Measurements from ENCODE around the gene IL17D. TPM values are rescaled to one million over a fixed set of nuclear protein-coding genes. Genes with fewer than 3 reads are reported as not detected.

Gene IL17D, protein sequence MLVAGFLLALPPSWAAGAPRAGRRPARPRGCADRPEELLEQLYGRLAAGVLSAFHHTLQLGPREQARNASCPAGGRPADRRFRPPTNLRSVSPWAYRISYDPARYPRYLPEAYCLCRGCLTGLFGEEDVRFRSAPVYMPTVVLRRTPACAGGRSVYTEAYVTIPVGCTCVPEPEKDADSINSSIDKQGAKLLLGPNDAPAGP
- total RNA-seq = 1 to 10 TPM; 3.0 to 9.2 TPM
- polyA plus RNA-seq = 1 to 10 TPM; 2.9 to 5.5 TPM
- long read RNA-seq, donor 1, partial matches to known transcripts = 2 of 3 reads
- long read RNA-seq, donor 1, other reads (novel, unspliced or antisense) = 1 of 3 reads
- long read RNA-seq, donor 2, partial matches to known transcripts = 6 of 13 reads
- long read RNA-seq, donor 2, other reads (novel, unspliced or antisense) = 7 of 13 reads

DNA sequence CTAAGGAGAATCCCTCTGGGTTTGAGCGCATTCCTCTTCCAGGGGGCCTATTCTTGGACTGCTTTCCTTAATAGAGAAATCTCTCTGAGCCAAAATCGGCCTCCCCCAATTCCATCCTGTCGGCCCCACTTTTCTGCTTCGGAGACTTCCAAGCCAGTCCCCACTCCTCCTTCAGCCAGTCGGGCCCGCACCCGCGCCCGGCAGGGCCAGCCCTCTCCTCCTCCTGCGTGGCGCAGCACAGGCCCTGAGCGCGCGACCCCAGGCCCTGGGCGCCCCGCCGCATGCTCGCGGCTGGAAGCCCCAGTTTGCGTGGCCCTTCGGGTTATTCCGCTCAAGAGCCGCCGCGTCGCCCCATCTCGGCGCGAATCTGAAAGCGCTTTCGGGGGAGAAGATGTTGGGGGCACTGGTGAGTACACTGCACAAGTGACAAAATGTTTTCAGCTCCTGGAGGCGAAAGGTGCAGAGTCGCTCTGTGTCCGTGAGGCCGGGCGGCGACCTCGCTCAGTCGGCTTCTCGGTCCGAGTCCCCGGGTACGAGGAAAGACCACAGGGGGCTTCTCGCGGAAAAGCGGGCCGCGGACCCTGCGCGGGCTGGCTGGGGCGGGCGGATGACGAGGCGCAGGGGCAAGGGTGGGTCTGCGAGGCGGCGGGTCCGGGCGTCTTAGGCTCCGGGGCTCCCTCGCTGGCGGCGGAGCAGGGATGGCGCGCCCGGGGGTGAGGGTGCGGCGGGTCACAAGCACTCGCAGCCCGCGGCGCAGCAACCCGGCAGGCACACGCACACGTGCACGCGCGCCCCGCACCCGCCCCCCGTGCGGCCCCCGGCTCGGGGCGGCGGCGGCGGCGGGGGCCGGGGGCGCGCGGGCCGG lies at the start of gene IL17D:
TSS of gene IL17D (plus strand) at position 785 of the 865 bp plus-strand sequence. CDS start 303 bp downstream, outside the sequence.
- H3K27ac ChIP-seq (ENCODE audit: low read depth in 1 of 2, low read length in 2 of 2) = no peak within 1 kb of the TSS
- ATAC-seq (ENCODE audit: low FRiP score) (peak; percentile 70), DNase-seq (peak in 1 of 2 donors; percentile 79)
- WGBS, 2 donors = 1% methylated on average over 67 to 94 of the region's 94 CpGs
- H3K9me3 ChIP-seq (ENCODE audit: control insufficient read depth, low read length) = no peaks in the 10 kb centered on the region
- intact Hi-C loops (cut with DNase I) = loop anchor here (10.0 kb wide), 3 partner anchors 138 to 208 kb away; partner anchors contain the start of genes IFT88 (in 1 of the 2) and XPO4 (in 1 of the 2)
- H3K4me3 ChIP-seq (ENCODE audit: low read length in 2 of 2) = peak within 1 kb of the TSS; percentile 79 to 91
- H3K27me3 ChIP-seq (ENCODE audit: control insufficient read depth in 1 of 2, insufficient read depth in 2 of 2, low read length in 1 of 2) = no peaks in the 10 kb centered on the region
- H3K4me1 ChIP-seq (ENCODE audit: control insufficient read depth in 1 of 2, insufficient read depth in 2 of 2, low read length in 2 of 2) = no peaks in the 10 kb centered on the region
- no peaks in the 10 kb centered on the region for H3K36me3 ChIP-seq (ENCODE audit: control insufficient read depth in 1 of 2, insufficient read depth in 2 of 2, low read length in 1 of 2)

DNA sequence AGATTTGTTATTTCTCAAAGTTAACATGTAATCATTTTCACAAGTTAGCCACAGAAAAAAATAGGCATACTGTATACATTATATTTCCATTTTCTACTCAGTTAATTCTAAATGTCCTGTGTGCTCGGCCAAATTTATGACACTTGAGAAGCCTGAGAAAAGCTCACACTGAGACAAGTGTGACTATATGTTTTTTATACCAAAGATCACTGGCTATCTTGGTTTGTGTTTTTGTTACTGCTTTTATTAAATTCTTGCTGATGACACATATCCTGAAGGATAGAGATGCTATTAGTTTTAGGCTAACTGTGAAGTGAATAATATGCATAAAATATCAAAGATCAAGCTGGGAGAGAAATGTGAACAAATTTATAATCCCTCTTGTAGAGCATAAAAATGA lies 49.3 kb upstream of the IL17D start:
- DNase-seq (no peak), ATAC-seq (ENCODE audit: low FRiP score) (no peak)
- 70 to 79% methylated on average over 1 of the region's 1 CpG for WGBS, 2 donors
- Histone ChIP-seq H3K4me3 (ENCODE audit: low read length in 2 of 2) (no peak overlapping the region), H3K9me3 (ENCODE audit: control insufficient read depth, low read length) (no peaks in the 10 kb centered on the region), H3K36me3 (ENCODE audit: control insufficient read depth in 1 of 2, insufficient read depth in 2 of 2, low read length in 1 of 2) (peaks cover 0 to 2% of the 10 kb centered on the region in 2 donors), H3K27me3 (ENCODE audit: control insufficient read depth in 1 of 2, insufficient read depth in 2 of 2, low read length in 1 of 2) (no peaks in the 10 kb centered on the region), H3K4me1 (ENCODE audit: control insufficient read depth in 1 of 2, insufficient read depth in 2 of 2, low read length in 2 of 2) (no peaks in the 10 kb centered on the region), H3K27ac (ENCODE audit: low read depth in 1 of 2, low read length in 2 of 2) (no peak overlapping the region)
- intact Hi-C loops (cut with DNase I) = no loop called here

DNA sequence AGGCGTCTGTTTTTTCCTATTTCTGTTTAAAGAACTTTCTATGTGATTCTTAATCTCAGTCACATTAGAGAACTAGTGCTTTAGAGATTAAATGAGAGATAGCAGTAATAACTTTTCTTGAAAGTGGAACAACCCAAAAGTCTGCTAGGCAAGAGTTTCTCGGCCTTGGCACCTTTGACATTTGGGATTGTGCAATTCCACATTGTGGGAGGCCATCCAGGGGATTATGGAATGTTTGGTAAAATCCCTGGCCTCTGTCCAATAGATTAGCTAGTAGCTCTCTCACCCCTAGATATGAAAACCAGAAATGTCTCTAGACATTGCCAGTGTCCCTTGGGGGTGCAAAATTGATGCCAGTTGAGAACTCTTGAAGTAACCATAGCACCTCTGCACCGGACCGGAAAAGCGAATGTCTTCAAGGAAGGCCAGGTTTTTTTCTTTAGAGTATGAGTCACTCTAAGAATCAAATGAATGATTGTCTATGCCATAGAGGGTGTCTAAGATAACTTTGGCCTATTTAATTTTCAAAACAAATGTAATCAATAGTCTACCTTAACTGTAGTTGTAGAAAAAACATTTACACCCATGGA lies 45.0 kb upstream of the IL17D start:
- H3K27ac ChIP-seq (ENCODE audit: low read depth in 1 of 2, low read length in 2 of 2) = no peak overlapping the region
- no peaks in the 10 kb centered on the region for H3K27me3 ChIP-seq (ENCODE audit: control insufficient read depth in 1 of 2, insufficient read depth in 2 of 2, low read length in 1 of 2)
- ATAC-seq (ENCODE audit: low FRiP score) (no peak), DNase-seq (no peak)
- peaks cover 0 to 2% of the 10 kb centered on the region in 2 donors for H3K36me3 ChIP-seq (ENCODE audit: control insufficient read depth in 1 of 2, insufficient read depth in 2 of 2, low read length in 1 of 2)
- H3K4me1 ChIP-seq (ENCODE audit: control insufficient read depth in 1 of 2, insufficient read depth in 2 of 2, low read length in 2 of 2) = no peaks in the 10 kb centered on the region
- H3K4me3 ChIP-seq (ENCODE audit: low read length in 2 of 2) = no peak overlapping the region
- intact Hi-C loops (cut with DNase I) = no loop called here
- 77 to 84% methylated on average over 5 of the region's 5 CpGs for WGBS, 2 donors
- H3K9me3 ChIP-seq (ENCODE audit: control insufficient read depth, low read length) = no peaks in the 10 kb centered on the region

DNA sequence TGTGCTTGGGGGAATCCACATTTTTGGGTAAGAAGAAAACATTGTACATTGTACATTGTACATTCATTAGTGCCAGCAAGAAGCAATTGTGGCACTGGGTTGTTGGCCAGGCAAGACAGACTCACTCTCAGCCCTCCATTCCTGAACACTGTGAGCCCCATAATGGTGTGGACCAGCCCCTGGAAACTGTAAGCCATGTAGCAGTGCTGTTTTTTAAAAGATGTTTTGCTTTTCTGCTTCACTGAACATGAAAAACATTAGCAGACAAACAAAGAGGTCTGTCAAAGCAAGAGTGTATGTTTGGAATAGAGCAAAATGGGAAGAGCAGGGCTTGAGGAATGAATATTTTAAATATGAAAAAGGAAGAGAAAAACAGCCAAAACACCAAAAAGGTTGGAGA lies 39.1 kb upstream of the IL17D start:
- Histone ChIP-seq H3K9me3 (ENCODE audit: control insufficient read depth, low read length) (no peaks in the 10 kb centered on the region), H3K27me3 (ENCODE audit: control insufficient read depth in 1 of 2, insufficient read depth in 2 of 2, low read length in 1 of 2) (no peaks in the 10 kb centered on the region), H3K4me3 (ENCODE audit: low read length in 2 of 2) (no peak overlapping the region), H3K4me1 (ENCODE audit: control insufficient read depth in 1 of 2, insufficient read depth in 2 of 2, low read length in 2 of 2) (no peaks in the 10 kb centered on the region), H3K27ac (ENCODE audit: low read depth in 1 of 2, low read length in 2 of 2) (no peak overlapping the region), H3K36me3 (ENCODE audit: control insufficient read depth in 1 of 2, insufficient read depth in 2 of 2, low read length in 1 of 2) (peaks cover 2% of the 10 kb centered on the region in 2 donors)
- DNase-seq = no peak
- ATAC-seq (ENCODE audit: low FRiP score) = no peak
- intact Hi-C loops (cut with DNase I) = no loop called here

DNA sequence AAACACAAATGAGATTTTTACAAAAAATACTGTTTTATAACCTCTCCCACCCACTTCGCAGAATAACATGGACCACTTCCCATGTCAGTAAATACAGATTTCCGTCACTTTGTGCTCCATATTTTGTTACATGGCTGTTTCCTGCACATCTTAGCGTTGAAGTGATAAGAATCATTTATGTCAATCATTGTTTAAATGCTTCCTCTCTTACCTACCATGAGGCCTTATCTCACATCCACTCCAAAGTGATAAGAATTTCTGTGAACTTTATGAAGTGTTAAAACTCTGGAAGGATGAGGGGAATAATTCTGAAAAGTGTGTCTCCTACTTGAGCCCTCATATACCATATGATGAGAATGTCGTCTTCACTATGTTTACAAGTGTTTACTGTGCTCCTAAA lies 36.6 kb upstream of the IL17D start:
- 92 to 93% methylated on average over 4 of the region's 4 CpGs for WGBS, 2 donors
- no peak overlapping the region for H3K4me3 ChIP-seq (ENCODE audit: low read length in 2 of 2)
- intact Hi-C loops (cut with DNase I) = no loop called here
- H3K36me3 ChIP-seq (ENCODE audit: control insufficient read depth in 1 of 2, insufficient read depth in 2 of 2, low read length in 1 of 2) = peaks cover 2% of the 10 kb centered on the region in 2 donors
- H3K9me3 ChIP-seq (ENCODE audit: control insufficient read depth, low read length) = no peaks in the 10 kb centered on the region
- ATAC-seq (ENCODE audit: low FRiP score) (no peak), DNase-seq (no peak)
- no peaks in the 10 kb centered on the region for H3K4me1 ChIP-seq (ENCODE audit: control insufficient read depth in 1 of 2, insufficient read depth in 2 of 2, low read length in 2 of 2)
- no peaks in the 10 kb centered on the region for H3K27me3 ChIP-seq (ENCODE audit: control insufficient read depth in 1 of 2, insufficient read depth in 2 of 2, low read length in 1 of 2)
- H3K27ac ChIP-seq (ENCODE audit: low read depth in 1 of 2, low read length in 2 of 2) = no peak overlapping the region

DNA sequence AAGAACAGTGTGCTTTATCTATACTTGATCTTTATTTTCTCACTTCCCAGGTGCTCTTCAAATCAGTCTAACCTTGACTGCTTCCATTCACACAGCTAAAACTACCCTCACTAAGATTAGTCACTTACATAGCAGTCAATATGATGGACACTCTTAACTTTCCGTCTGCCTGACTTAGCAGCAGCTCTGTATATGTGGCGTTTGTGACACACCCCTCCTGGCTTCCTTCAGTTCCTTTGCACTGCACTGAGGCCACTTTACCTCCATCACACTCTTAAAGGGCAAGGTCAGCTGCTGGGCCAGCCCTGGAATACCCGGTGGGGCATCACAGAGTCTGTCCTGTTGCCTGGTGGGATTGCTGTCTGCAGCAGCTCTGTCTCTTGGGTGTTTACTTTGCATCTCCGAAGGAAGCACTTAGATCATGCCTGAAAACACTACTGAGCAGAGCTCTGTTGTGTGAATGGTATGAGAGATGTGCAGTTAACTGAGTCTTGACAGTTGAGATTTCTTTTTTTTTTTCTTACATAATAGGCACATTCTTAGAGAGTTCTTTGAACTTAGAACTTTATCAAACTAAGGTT lies 35.6 kb upstream of the IL17D start:
- DNase-seq (no peak), ATAC-seq (ENCODE audit: low FRiP score) (no peak)
- Histone ChIP-seq H3K27ac (ENCODE audit: low read depth in 1 of 2, low read length in 2 of 2) (no peak overlapping the region), H3K9me3 (ENCODE audit: control insufficient read depth, low read length) (no peaks in the 10 kb centered on the region), H3K4me1 (ENCODE audit: control insufficient read depth in 1 of 2, insufficient read depth in 2 of 2, low read length in 2 of 2) (no peaks in the 10 kb centered on the region), H3K27me3 (ENCODE audit: control insufficient read depth in 1 of 2, insufficient read depth in 2 of 2, low read length in 1 of 2) (no peaks in the 10 kb centered on the region), H3K4me3 (ENCODE audit: low read length in 2 of 2) (no peak overlapping the region), H3K36me3 (ENCODE audit: control insufficient read depth in 1 of 2, insufficient read depth in 2 of 2, low read length in 1 of 2) (peaks cover 2% of the 10 kb centered on the region in 2 donors)
- intact Hi-C loops (cut with DNase I) = no loop called here
- WGBS, 2 donors = 65% methylated on average over 4 of the region's 4 CpGs

DNA sequence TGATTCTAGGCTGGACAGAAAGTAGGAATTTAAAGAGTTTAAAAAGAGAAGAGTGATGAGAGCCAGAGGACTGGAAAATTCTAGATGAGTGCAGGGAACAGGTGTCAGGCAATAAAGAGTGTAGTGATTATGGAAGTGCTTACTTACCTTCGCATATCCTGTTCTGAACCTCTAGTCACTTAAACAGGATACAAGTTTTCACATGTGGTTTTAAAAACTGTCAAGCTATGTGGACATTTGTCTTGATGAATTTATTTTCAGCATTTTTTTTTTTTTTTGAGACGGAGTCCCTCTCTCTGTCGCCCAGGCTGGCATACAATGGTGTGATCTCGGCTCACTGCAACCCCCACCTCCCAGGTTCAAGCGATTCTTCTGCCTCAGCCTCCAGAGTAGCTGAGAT lies 34.3 kb upstream of the IL17D start:
- WGBS, 2 donors = 86 to 94% methylated on average over 5 of the region's 5 CpGs
- Histone ChIP-seq H3K4me3 (ENCODE audit: low read length in 2 of 2) (no peak overlapping the region), H3K9me3 (ENCODE audit: control insufficient read depth, low read length) (no peaks in the 10 kb centered on the region), H3K27ac (ENCODE audit: low read depth in 1 of 2, low read length in 2 of 2) (no peak overlapping the region), H3K27me3 (ENCODE audit: control insufficient read depth in 1 of 2, insufficient read depth in 2 of 2, low read length in 1 of 2) (no peaks in the 10 kb centered on the region), H3K36me3 (ENCODE audit: control insufficient read depth in 1 of 2, insufficient read depth in 2 of 2, low read length in 1 of 2) (peaks cover 0 to 2% of the 10 kb centered on the region in 2 donors), H3K4me1 (ENCODE audit: control insufficient read depth in 1 of 2, insufficient read depth in 2 of 2, low read length in 2 of 2) (no peaks in the 10 kb centered on the region)
- intact Hi-C loops (cut with DNase I) = no loop called here
- ATAC-seq (ENCODE audit: low FRiP score) (no peak), DNase-seq (no peak)

DNA sequence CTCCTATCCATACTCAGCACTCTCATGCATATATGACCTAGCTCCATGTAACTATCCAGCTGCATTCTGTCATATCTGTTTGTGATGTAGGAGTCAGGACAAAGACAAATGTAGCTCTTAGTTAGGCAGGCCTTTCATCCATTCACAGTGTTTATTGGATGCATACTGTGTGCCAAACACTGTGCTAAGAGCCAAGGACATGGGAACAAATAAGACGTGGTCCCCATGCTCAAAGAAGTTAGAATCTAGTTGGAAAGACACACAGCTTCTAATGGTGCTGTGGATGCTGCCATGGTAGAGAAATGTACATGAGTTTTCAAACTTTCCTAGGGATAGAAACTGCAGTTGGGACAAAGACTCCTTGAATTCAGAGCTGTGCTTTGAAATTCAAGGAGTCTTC lies 31.7 kb upstream of the IL17D start:
- H3K4me3 ChIP-seq (ENCODE audit: low read length in 2 of 2) = no peak overlapping the region
- intact Hi-C loops (cut with DNase I) = no loop called here
- no peaks in the 10 kb centered on the region for H3K36me3 ChIP-seq (ENCODE audit: control insufficient read depth in 1 of 2, insufficient read depth in 2 of 2, low read length in 1 of 2)
- H3K27ac ChIP-seq (ENCODE audit: low read depth in 1 of 2, low read length in 2 of 2) = no peak overlapping the region
- 93% methylated on average over 1 of the region's 1 CpG for WGBS, 2 donors
- H3K4me1 ChIP-seq (ENCODE audit: control insufficient read depth in 1 of 2, insufficient read depth in 2 of 2, low read length in 2 of 2) = no peaks in the 10 kb centered on the region
- no peaks in the 10 kb centered on the region for H3K27me3 ChIP-seq (ENCODE audit: control insufficient read depth in 1 of 2, insufficient read depth in 2 of 2, low read length in 1 of 2)
- H3K9me3 ChIP-seq (ENCODE audit: control insufficient read depth, low read length) = no peaks in the 10 kb centered on the region
- DNase-seq (no peak), ATAC-seq (ENCODE audit: low FRiP score) (no peak)

All from aorta (tissue), 5 donors.